ENCODE results near the gene WEE2. TPM values are rescaled to one million over a fixed set of nuclear protein-coding genes. Genes with fewer than 3 reads are reported as not detected.
"Not testable (repeated sequence)": the region's sequence is repeated elsewhere in the genome, so short reads cannot be mapped to it uniquely, and the experiment has no call there.

WEE2 gene
- total RNA-seq, 1 donor from 2014 or later = 0.10 TPM

DNA sequence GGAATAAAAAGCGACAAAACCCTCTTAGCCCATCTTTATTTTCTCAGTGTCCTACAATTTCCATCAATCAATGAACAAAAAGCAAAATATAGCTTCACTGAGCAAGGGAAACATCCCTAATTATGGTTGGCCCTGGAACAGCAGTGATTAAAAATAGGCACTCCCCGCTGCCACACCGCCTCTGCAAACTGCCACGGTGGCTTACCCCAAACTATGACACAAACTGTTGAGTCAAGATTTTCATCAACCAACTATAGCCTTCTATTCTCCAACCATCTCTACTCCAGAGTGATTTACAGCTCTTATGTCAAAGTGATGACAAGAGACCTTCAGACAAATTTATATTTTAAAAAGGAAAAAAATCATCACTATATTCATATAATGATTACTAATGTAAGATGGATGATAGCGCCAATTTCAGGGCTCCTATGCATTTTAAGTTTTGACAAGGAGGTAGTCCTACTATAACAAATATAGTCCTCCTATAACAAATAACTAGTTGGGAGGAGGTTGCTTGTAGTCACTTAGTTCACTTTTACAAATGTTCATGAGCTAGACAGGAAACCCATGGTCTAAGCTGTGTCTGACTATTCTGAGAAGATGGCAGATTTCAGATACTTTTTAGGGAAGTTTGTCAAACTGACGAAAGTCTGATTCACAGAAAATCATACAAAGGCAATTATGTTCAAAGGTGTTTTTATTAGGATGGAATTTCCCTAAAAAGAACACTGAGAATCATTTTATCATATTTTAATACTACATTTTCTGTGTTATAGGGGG is 32.5 kb upstream of the WEE2 start:
- no peaks in the 10 kb centered on the region for H3K27me3 Mint-ChIP-seq (ENCODE audit: insufficient read depth)
- no peaks in the 10 kb centered on the region for H3K9me3 Mint-ChIP-seq
- H3K4me3 Mint-ChIP-seq = peak overlapping the region; percentile 19
- DNase-seq (ENCODE audit: low spot score) = no peak
- peak overlapping the region; percentile 75 for H3K27ac Mint-ChIP-seq
- peaks cover 54% of the 10 kb centered on the region for H3K4me1 Mint-ChIP-seq (ENCODE audit: low read depth)
- intact Hi-C loops (cut with micrococcal nuclease) = loop anchor here (1.0 kb wide), 2 partner anchors 26 to 63 kb away; partner anchors contain the start of gene SSBP1
- peaks cover 36% of the 10 kb centered on the region for H3K36me3 Mint-ChIP-seq (ENCODE audit: low read depth)

DNA sequence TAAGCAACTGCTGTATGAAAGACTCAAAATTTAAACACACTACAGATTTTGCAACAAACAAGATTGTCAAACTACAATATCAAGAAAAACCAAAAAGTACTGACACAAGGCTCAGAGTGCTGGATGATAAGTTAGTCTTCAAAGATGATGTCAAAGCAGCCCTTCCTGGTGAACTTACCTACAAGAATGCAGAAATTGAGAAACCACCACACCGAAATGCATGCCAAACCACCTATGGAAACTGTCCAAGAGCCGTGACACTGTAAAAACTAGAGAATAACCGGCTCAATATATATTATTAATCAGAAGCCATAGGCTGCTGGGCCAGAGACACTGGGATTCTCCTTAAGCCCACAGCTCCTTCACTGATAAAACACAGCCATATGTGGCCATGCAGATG is 31.5 kb upstream of the WEE2 start:
- no peak overlapping the region for H3K4me3 Mint-ChIP-seq
- no peaks in the 10 kb centered on the region for H3K27me3 Mint-ChIP-seq (ENCODE audit: insufficient read depth)
- H3K27ac Mint-ChIP-seq = peak overlapping the region; percentile 50
- peaks cover 64% of the 10 kb centered on the region for H3K4me1 Mint-ChIP-seq (ENCODE audit: low read depth)
- H3K36me3 Mint-ChIP-seq (ENCODE audit: low read depth) = peaks cover 40% of the 10 kb centered on the region
- no peaks in the 10 kb centered on the region for H3K9me3 Mint-ChIP-seq
- DNase-seq (ENCODE audit: low spot score) = no peak
- intact Hi-C loops (cut with micrococcal nuclease) = no loop called here

DNA sequence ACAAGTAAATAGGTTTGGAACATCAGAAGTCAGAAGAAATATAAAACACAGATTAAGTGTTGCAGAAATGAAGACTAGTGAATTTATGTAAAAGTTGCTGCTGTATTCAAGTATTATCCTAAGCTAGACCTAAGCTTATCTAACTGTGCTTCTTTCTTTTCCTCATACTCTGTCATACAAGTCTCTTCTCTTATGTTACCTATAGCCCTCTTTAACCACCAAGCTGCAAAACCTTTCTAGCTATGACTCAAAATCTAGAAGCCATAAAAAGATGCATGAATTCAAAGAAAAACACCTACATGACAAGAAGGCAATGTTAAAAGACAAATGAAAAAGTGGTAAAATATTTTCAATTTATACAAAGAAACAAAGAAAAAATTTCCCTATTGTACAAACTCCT is 29.1 kb upstream of the WEE2 start:
- intact Hi-C loops (cut with micrococcal nuclease) = loop anchor here (1.0 to 2.0 kb wide), 3 partner anchors 22 to 120 kb away; no protein-coding TSS in a partner anchor
- Mint-ChIP-seq H3K4me1 (ENCODE audit: low read depth) (peaks cover 63% of the 10 kb centered on the region), H3K27ac (peak overlapping the region; percentile 61), H3K27me3 (ENCODE audit: insufficient read depth) (no peaks in the 10 kb centered on the region), H3K9me3 (no peaks in the 10 kb centered on the region), H3K4me3 (no peak overlapping the region), H3K36me3 (ENCODE audit: low read depth) (peaks cover 39% of the 10 kb centered on the region)
- DNase-seq (ENCODE audit: low spot score) = no peak

DNA sequence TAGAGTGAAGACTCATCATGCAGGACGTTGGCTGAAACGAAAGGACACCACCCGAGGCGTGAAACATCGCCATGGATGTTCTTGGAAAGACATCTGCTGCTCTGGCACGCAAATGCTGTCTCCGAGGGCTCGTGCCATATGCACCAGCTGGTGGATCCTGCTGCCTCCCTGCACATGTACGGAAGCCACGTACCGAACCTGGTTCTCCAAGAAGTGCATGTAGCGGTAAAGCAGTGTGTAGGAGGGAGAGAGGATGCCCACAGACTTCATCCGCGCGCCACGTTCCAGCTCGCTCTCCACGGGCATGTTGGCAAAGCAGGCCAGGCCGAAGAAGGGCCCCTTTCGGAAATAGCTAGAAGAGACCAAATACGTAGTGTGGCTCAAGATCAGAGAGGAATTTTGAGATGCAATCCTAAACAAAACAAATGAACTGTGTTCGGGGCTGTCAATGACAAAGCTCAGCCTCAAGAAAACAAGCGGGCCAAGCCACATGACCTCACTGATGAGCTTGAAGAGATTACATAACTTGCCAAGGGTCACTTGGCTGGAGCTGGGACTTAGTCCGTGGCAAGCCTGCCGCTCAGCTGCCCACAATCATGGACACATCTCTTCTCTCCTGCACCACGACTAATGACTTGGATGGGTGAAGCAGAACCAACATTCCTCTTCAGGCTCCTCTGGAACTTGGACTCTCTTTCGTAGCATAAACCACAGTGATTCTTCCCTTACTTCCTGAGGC is 22.7 kb upstream of the WEE2 start:
- H3K27me3 Mint-ChIP-seq (ENCODE audit: insufficient read depth) = no peaks in the 10 kb centered on the region
- H3K27ac Mint-ChIP-seq = no peak overlapping the region
- H3K36me3 Mint-ChIP-seq (ENCODE audit: low read depth) = peaks cover 52% of the 10 kb centered on the region
- peaks cover 29% of the 10 kb centered on the region for H3K4me1 Mint-ChIP-seq (ENCODE audit: low read depth)
- intact Hi-C loops (cut with micrococcal nuclease) = no loop called here
- no peaks in the 10 kb centered on the region for H3K9me3 Mint-ChIP-seq
- DNase-seq (ENCODE audit: low spot score) = no peak
- H3K4me3 Mint-ChIP-seq = no peak overlapping the region

DNA sequence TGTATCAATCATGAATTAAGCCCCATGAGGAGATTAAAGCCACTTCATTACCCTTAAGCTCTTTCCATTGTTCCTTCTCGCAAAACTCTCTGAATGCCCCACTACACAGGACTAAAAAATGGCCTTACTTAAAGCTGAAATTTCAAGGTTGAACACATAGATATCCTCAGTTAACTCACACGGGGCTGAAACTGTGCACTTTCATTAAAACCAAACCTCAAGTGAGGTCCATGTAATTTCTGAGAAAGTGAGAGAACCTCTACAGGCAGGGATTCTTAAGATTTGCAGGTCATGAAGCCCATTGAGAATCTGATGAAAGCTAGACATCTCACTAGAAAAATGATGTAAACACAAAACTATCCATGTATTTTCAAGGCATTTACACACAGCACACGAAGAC is 22.1 kb upstream of the WEE2 start:
- Mint-ChIP-seq H3K4me1 (ENCODE audit: low read depth) (peaks cover 23% of the 10 kb centered on the region), H3K36me3 (ENCODE audit: low read depth) (peaks cover 46% of the 10 kb centered on the region), H3K27ac (no peak overlapping the region), H3K4me3 (no peak overlapping the region), H3K27me3 (ENCODE audit: insufficient read depth) (no peaks in the 10 kb centered on the region), H3K9me3 (no peaks in the 10 kb centered on the region)
- DNase-seq (ENCODE audit: low spot score) = no peak
- intact Hi-C loops (cut with micrococcal nuclease) = no loop called here

DNA sequence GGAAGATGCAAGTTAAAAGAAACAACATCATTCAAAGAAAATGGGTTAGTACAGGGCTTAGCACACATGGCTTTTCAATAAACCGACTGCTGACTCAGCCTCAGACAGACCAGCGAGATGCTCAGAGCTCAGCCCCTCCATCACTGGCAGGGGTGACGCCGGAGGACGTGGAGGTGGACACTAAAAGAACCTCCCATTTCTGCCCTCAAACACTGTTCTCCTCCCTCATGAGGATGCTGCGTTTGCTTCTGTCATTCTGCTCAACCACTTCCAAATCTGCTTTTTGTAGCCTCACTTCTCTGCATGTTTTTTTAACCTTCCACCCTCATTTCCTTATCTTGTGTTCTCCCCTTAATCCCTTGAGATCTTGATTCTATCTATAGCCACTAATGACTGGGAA is 21.5 kb upstream of the WEE2 start:
- DNase-seq (ENCODE audit: low spot score) = no peak
- H3K36me3 Mint-ChIP-seq (ENCODE audit: low read depth) = peaks cover 40% of the 10 kb centered on the region
- peaks cover 17% of the 10 kb centered on the region for H3K4me1 Mint-ChIP-seq (ENCODE audit: low read depth)
- intact Hi-C loops (cut with micrococcal nuclease) = no loop called here
- no peaks in the 10 kb centered on the region for H3K9me3 Mint-ChIP-seq
- H3K27me3 Mint-ChIP-seq (ENCODE audit: insufficient read depth) = no peaks in the 10 kb centered on the region
- H3K27ac Mint-ChIP-seq = no peak overlapping the region
- no peak overlapping the region for H3K4me3 Mint-ChIP-seq

DNA sequence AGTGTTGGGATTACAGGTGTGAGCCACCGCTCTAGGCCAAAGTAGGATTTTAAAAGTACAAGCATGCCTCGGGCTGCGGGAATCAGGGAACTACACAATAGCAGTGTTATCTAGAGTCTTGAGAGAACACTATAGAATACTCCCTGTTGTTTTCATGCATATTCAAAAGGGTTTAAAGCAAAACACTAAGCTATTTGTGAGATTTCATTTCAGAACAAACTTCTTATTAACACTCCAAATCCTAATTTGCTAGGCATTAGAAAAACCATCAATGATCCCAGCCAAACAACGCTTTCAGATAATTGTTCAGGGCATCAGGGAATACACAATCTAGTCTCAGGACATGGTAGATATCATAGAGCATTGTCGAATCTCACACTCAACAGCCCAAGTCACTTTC is 20.1 kb upstream of the WEE2 start:
- DNase-seq (ENCODE audit: low spot score) = no peak
- H3K4me1 Mint-ChIP-seq (ENCODE audit: low read depth) = peaks cover 16% of the 10 kb centered on the region
- H3K9me3 Mint-ChIP-seq = no peaks in the 10 kb centered on the region
- peaks cover 31% of the 10 kb centered on the region for H3K36me3 Mint-ChIP-seq (ENCODE audit: low read depth)
- no peak overlapping the region for H3K4me3 Mint-ChIP-seq
- no peak overlapping the region for H3K27ac Mint-ChIP-seq
- intact Hi-C loops (cut with micrococcal nuclease) = no loop called here
- no peaks in the 10 kb centered on the region for H3K27me3 Mint-ChIP-seq (ENCODE audit: insufficient read depth)

DNA sequence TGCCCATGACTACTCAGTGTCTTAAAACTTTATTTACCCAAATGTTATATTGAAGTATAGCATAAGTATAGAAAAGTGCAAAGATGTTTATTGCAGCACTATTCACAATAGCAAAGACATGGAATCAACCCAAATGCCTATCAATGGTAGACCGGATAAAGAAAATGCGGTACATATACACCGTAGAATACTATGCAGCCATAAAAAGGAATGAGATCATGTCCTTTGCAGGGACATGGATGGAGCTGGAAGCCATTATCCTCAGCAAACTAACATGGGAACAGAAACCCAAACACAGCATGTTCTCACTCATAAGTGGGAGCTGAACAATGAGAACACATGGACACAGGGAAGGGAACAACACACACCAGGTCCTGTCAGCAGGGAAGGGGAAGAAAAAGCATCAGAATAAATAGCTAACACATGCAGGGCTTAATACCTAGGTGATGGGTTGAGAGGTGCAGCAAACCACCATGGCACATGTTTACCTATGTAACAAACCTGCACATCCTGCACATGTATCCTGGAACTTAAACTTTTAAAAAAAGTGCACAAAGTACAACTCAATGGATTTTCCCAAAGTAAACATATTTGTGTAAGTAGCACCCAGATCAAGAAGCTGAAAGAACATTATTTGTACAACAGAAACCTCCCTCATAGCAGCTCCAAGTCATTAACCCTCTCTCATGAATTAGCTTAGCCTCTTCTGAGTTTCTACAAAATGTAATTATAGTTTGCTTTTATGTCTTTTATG is 18.9 kb upstream of the WEE2 start:
- peaks cover 29% of the 10 kb centered on the region for H3K36me3 Mint-ChIP-seq (ENCODE audit: low read depth)
- H3K9me3 Mint-ChIP-seq; DNase-seq (ENCODE audit: low spot score); H3K27ac Mint-ChIP-seq; H3K4me3 Mint-ChIP-seq; intact Hi-C loops (cut with micrococcal nuclease); H3K27me3 Mint-ChIP-seq (ENCODE audit: insufficient read depth): not testable (repeated sequence)
- H3K4me1 Mint-ChIP-seq (ENCODE audit: low read depth) = peaks cover 16% of the 10 kb centered on the region

DNA sequence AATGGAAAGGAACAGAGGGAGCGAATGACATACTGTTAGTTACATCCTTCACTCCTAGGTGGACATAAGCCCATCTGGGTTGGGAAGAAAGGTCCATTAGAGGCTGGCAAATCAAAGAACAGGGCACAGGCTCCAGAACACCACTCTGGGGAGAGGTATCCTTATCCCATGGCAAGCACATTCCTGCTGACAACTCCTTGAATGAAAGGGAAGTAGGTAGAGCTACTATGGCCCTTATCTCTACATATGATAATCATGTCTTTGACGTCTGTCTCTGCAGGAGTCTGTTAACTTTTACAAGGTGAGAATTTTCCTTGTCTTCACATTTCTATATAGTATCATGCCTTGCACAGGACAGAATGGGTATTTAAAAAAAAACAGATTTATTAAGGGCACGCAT is 16.6 kb upstream of the WEE2 start:
- intact Hi-C loops (cut with micrococcal nuclease) = no loop called here
- Mint-ChIP-seq H3K27me3 (ENCODE audit: insufficient read depth) (no peaks in the 10 kb centered on the region), H3K27ac (no peak overlapping the region), H3K4me3 (no peak overlapping the region), H3K9me3 (no peaks in the 10 kb centered on the region), H3K36me3 (ENCODE audit: low read depth) (peaks cover 27% of the 10 kb centered on the region), H3K4me1 (ENCODE audit: low read depth) (peaks cover 12% of the 10 kb centered on the region)
- no peak for DNase-seq (ENCODE audit: low spot score)

DNA sequence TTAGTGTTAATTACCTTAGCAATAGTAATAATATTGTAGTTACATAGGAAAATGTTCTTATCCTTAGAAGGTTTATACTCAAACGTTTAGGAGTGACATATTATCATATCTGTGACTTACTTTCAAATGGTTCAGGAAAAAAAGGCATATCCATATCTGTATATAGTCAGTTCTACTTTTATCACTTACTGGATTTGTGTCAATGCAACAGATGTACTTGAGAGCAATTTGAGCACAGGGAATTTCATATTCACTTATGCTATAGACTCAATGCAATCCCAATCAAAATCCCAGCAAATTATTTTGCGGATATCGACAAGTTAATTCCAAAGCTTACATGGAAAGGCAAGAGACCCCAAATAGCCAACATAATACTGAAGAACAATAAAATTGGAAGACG is 16.2 kb upstream of the WEE2 start:
- intact Hi-C loops (cut with micrococcal nuclease) = no loop called here

DNA sequence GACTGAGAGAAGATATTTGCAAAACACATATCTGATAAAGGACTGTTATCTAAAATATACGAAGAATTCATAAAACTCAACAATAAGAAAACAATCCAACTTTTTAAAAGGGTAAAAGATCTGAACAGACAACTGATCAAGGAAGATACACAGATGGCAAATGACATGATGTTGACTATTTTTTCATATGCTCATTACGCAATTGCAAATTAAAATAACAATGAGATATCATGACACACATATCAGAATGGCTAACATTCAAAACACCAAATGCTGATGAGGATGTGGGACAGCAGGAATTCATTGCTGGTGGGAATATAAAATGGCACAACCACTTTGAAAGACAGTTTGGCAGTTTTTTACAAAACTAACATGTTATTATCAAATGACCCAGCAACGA is 15.1 kb upstream of the WEE2 start:
- H3K4me1 Mint-ChIP-seq (ENCODE audit: low read depth) = peaks cover 19% of the 10 kb centered on the region
- H3K4me3 Mint-ChIP-seq = no peak overlapping the region
- H3K27ac Mint-ChIP-seq = no peak overlapping the region
- H3K9me3 Mint-ChIP-seq = no peaks in the 10 kb centered on the region
- DNase-seq (ENCODE audit: low spot score) = no peak
- no peaks in the 10 kb centered on the region for H3K27me3 Mint-ChIP-seq (ENCODE audit: insufficient read depth)
- peaks cover 33% of the 10 kb centered on the region for H3K36me3 Mint-ChIP-seq (ENCODE audit: low read depth)
- intact Hi-C loops (cut with micrococcal nuclease) = no loop called here

More for the DNA sequence above, 16.2 kb upstream of the WEE2 start:
- peaks cover 28% of the 10 kb centered on the region for H3K36me3 Mint-ChIP-seq (ENCODE audit: low read depth)
- no peaks in the 10 kb centered on the region for H3K9me3 Mint-ChIP-seq
- H3K4me1 Mint-ChIP-seq (ENCODE audit: low read depth) = peaks cover 12% of the 10 kb centered on the region
- no peak for DNase-seq (ENCODE audit: low spot score)
- no peaks in the 10 kb centered on the region for H3K27me3 Mint-ChIP-seq (ENCODE audit: insufficient read depth)
- H3K4me3 Mint-ChIP-seq = no peak overlapping the region
- no peak overlapping the region for H3K27ac Mint-ChIP-seq

DNA sequence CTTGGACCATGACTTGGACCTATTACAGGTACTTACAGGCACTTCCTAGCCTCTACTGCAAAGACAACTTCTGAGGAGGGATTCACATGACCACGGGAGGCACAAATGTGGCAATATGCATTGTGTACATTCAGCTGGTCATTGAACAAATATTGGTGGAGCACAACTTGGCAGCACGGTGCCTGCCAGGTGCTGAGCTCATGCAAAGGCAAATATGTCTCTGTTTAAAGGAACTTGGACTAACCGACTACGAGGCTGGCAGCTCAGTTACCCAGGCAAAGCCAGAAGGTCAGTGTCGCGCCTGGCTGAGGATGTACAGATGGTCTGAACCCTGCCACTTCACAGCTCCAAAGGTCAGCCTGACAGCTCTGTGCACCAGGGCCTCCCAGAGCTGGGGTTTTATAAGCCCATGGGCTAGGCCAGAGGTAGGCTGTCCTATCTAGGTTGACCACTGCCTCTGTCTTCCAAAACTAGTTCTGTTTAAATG is 12.3 kb upstream of the WEE2 start:
- Mint-ChIP-seq H3K9me3 (no peaks in the 10 kb centered on the region), H3K4me3 (no peak overlapping the region), H3K36me3 (ENCODE audit: low read depth) (peaks cover 37% of the 10 kb centered on the region), H3K27ac (no peak overlapping the region), H3K4me1 (ENCODE audit: low read depth) (peaks cover 45% of the 10 kb centered on the region), H3K27me3 (ENCODE audit: insufficient read depth) (no peaks in the 10 kb centered on the region)
- intact Hi-C loops (cut with micrococcal nuclease) = no loop called here
- no peak for DNase-seq (ENCODE audit: low spot score)

DNA sequence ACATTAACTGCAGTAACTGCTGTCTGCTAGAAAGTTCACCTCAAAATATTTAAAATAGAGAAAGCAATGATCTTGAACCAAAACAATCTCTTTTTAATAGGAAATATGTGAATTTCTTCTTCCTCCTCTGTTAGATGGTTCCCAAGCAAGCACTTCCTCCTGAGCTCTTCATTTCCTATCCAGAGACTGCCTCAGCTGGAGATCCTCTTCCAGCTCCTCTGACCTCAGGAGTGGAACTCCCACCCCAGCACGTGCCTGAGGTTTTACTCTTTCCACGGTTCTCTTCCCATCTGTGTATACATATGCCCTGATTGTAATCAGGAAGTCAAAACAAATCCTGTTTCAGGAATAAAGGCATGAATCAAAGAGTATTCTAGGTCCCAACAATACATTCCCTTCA is 11.8 kb upstream of the WEE2 start:
- Mint-ChIP-seq H3K27ac (no peak overlapping the region), H3K27me3 (ENCODE audit: insufficient read depth) (no peaks in the 10 kb centered on the region), H3K36me3 (ENCODE audit: low read depth) (peaks cover 37% of the 10 kb centered on the region), H3K4me1 (ENCODE audit: low read depth) (peaks cover 48% of the 10 kb centered on the region), H3K9me3 (no peaks in the 10 kb centered on the region), H3K4me3 (no peak overlapping the region)
- intact Hi-C loops (cut with micrococcal nuclease) = no loop called here
- DNase-seq (ENCODE audit: low spot score) = no peak
